Measurements from ENCODE around the gene EAPP. TPM values are rescaled to one million over a fixed set of nuclear protein-coding genes. Genes with fewer than 3 reads are reported as not detected.
"Not testable (repeated sequence)": the region's sequence is repeated elsewhere in the genome, so short reads cannot be mapped to it uniquely, and the experiment has no call there.

The EAPP gene
- total RNA-seq, 1 experiment from 2014 or later: 14.1 TPM

DNA sequence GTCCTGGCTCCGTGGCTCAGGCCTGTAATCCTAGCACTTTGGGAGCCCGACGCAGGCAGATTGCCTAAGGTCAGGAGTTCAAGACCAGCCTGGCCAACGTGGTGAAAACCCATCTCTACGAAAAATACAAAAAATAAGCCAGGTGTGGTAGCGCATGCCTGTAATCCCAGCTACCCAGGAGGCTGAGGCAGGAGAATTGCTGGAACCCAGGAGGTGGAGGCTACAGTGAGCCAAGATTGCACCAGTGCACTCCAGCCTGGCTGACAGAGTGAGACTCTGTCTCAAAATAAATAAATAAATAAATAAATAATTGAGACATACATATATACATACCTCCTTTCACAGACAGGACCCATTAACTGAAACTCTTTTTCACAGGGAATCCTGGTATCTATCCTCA, 1.4 kb downstream of the EAPP start:
- DNase-seq (ENCODE audit: low spot score): not testable (repeated sequence)

DNA sequence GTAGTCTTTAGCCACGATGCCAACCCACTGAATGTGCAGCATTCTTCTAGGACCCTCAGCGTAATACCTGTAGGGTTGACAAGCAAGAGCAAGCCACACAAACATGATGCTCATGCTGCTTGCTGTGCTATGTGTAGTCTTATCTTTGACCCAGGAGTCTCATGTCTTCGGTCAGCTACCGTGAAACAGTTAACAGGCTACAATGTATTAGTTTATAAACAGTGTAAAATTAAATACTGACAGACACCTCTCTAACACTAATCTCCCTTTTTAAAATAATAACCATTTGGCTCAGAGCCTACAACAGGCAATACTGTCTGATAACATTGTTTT, 1.9 kb downstream of the EAPP start:
- no peak for DNase-seq (ENCODE audit: low spot score)

DNA sequence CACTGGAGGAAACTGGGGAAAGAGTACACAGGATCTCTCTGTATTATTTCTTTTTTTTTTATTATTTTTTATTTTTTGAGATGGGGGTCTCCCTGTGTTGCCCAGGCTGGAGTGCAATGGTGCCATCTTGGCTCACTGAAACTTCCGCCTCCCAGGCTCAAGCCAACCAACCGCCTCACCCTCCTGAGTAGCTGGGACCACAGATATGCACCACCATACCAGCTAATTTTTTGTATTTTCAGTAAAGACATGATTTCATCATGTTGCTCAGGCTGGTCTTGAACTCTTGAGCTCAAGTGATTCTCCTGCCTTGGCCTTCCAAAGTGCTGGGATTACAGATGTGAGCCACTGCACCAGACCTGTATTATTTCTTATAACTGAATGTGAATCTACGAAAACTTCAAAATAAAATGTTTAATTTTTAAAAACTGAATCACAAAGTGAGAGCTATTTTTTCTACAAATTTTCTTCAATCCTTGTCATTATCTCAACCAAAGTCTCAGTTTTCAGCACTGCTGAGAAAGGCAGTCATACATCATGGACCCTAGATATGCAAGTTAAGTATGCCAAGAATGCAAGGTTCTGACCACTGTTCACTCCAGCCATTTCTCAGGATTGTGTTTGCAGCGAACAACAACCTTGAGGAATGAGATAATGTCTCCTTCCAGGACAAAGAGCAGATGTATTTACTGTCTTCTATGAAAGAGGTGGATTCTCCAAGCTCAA, 2.4 kb downstream of the EAPP start:
- DNase-seq (ENCODE audit: low spot score): no peak

DNA sequence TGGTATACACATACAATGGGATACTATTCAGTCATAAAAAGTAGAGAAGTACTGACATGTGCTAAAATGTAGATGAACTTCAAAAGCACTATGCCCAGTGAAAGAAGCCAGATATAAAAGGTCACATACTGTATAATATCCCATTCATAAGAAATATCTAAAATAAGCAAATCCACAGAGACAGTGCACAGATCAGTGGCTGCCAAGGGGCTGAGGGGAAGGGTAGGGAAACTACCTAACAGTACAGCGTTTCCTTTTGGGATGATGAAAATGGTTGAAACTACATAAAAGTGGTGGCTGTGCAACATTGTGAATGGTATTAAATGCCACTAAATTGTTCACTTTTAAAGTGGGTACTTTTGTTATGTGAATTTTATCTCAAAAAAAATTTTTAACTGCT, 11.9 kb downstream of the EAPP start:
- no peak for DNase-seq (ENCODE audit: low spot score)

DNA sequence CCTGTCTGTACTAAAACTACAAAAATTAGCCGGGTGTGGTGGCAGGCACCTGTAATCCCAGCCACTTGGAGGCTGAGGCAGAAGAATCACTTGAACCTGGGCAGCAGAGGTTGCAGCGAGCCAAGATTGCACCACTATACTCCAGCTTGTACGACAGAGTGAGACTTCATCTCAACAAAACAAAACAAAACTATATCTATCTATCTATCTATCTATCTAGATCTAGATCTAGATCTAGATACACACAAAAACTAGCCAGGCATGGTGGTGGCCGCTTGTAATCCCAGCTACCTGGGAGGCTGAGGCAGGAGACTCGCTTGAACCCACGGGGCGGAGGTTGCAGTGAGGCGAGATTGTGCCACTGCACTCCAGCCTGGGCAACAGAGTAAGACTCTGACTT, 15.3 kb downstream of the EAPP start:
- not testable (repeated sequence) for DNase-seq (ENCODE audit: low spot score)

DNA sequence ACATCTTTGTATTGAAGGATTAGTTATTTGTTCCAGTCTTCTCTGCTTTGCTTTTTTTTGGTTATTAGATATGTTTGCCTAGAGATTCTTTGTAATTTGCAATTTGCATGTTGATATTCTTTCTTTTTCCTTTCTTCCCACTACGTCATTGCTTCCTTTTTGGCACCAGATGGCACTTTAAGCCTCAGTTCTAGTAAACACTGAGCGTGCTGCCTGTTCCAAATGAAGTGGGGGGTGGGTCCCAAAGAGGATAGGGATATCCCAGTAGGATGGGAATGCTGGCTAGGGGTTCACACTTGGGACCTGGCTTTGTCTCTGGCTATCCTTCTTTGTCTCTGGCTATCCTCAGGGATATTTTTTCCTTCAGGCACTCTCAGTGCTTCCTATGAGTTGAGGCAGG, 17.0 kb downstream of the EAPP start:
- DNase-seq (ENCODE audit: low spot score): no peak

DNA sequence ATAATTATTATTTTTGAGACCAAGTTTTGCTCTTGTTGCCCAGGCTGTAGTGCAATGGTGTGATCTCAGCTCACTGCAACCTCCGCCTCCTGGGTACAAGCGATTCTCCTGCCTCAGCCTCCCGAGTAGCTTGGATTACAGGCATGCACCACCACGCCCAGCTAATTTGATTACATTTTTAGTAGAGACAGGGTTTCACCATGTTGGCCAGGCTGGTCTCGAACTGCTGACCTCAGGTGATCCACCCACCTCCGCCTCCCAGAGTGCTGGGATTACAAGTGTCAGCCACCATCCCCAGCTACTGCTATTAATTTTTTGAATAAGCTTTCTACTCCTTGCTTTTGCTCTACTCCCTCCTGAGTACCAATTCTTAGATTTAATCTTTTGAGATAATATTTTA, 18.4 kb downstream of the EAPP start:
- DNase-seq (ENCODE audit: low spot score): not testable (repeated sequence)

DNA sequence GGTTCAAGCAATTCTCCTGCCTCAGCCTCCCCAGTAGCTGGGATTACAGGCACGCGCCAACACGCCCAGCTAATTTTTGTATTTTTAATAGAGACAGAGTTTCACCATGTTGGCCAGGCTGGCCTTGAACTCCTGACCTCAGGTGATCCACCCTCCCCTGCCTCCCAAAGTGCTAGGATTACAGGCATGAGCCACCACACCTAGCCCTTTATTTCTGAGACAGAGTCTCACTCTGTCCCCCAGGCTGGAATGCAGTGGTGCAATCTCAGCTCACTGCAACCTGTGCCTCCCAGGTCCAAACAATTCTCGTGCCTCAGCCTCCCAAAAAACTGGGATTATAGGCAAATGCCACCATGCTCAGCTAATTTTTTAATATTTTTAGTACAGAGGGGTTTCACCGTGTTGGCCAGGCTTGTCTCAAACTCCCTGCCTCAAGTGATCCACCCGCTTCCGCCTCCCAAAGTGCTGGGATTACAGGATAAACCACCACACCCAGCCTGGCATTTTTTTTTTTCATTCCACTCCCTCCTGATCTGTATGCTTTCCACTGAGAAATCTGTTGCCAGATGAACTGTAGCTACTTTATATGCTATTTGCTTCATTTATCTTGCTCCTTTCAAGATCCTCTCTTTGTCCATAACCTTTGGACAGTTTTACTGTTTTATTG, 19.1 kb downstream of the EAPP start:
- not testable (repeated sequence) for DNase-seq (ENCODE audit: low spot score)

DNA sequence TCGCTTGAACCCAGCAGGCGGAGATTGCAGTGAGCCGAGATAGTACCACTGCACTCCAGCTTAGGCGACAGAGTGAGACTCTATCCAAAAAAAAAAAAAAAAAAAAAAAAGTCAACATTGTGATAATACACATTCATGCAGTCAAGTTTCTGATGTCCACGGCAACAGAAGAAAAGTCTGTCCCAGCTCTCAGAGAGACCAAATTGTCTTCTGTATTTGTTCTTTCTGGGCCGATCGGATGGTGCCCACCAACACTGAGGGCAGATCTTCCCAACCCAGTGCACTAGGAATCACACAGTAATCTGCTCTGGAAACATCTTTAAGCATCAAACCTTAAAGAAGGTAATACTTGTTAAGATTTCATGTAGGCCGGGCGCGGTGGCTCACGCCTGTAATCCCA, 31.6 kb downstream of the EAPP start:
- no peak for DNase-seq (ENCODE audit: low spot score)

DNA sequence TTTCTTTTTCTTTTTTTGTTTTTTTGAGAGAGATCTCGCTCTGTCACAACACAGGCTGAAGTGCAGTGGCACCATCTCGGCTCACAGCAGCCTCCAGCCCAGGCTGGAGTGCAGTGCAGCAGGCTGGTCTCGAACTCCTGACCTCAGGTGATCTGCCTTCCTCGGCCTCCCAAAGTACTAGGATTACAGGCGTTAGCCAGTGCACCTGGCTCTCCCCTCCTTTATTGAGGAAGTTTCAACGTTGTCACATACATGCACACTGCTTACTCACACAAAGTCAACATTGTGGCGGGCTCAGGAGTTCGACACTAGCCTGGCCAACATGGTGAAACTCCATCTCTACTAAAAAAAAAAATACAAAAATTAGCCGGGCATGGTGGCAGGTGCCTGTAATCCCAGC, 32.0 kb downstream of the EAPP start:
- DNase-seq (ENCODE audit: low spot score): no peak

DNA sequence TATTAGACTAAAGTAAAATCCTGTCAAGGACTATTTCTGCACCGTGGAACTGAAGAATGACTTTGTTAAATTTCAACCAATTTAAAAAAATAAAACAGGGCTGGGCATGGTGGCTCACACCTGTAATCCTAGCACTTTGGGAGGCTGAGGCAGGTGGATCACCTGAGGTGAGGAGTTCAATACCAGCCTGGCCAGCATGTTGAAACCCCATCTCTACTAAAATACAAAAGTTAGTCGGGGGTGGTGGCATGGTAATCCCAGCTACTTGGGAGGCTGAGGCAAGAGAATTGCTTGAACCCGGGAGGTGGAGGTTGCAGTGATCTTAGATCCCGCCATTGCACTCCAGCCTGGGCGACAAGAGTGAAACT, 34.4 kb downstream of the EAPP start:
- DNase-seq (ENCODE audit: low spot score): not testable (repeated sequence)

DNA sequence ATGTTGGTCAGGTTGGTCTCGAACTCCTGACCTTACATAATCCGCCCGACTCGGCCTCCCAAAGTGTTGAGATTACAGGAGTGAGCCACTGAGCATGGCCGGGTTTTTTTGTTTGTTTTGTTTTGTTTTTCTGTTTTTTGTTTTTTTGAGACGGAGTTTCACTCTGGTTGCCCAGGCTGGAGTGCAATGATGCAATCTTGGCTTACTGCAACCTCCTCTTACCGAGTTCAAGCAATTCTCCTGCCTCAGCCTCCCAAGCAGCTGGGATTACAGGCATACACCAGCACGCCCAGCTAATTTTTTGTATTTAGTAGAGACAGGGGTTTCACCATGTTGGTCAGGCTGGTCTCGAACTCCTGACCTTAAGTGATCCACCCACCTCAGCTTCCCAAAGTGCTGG, 35.5 kb downstream of the EAPP start:
- DNase-seq (ENCODE audit: low spot score): not testable (repeated sequence)

DNA sequence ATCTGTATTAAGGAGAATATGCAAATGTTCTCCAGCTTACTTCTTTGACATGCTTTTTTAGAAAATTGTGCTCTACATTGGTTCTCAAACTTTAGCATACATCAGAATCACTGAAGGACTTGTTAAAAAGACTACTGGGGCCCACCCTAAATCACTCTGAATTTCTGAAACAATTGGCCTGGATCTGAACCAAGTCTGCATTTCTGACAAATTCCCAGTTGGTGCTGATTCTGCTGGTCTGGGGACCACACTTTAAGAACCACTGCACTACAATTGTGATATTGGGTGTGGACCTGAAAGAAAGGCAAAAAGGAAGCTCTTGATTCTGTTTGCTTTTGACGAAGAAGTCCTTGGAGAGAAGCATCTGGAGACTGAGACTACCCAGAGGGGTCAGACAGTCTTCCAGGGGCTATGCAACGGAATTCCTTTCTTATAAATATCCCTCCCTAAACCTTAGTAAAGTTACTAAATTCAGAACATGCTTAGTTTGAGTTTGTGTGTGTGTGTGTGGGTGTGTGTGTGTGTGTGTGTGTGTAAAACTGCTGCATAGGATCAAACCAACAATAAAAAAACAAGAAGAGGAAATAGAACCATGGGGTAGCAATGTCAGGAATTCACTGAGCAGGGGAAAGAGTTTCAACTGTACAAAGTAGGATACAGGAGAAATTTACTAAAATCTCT, 36.8 kb downstream of the EAPP start:
- DNase-seq (ENCODE audit: low spot score): no peak

DNA sequence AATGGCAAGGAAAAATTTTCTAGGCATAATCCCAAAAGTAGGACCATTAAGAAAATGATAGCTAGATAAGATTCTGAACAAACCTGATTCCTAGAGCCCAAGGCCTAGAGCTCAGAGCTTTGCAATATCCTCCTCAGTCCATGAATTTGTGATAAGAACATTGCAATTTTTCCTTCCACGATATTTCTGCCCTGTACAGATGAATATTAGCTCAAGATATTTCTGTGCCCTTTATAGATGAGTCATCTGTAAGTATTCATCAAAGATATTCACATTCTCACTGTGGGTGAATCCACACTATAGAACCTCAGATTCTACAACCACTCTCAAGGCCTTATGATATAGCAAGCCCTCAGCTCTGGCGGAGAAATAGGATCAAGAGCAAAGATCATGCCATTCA, 37.5 kb downstream of the EAPP start:
- no peak for DNase-seq (ENCODE audit: low spot score)

DNA sequence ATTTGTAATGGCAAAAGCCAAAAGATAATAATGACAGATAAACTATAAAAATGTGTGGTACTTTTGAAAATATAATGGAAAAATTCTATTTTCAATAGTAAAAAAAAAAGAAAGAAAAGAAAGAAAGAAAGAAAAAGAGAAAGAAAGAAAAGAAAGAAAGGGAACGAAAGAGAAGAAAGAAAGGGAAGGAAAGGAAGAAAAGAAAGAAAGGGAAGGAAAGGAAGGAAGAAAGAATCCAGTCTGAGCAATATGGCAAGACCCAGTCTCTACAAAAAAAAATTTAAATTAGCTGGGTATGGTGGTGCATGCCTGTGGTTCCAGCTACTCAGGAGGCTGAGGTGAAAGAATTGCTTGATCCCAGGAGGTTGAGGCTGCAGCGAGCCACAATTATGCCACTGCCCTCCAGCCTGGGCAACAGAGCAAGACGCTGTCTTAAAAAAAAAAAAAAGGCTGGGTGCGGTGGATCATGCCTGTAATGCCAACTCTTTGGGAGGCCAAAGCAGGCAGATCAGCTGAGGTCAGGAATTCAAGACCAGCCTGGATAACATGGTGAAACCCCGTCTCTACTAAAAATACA, 38.4 kb downstream of the EAPP start:
- DNase-seq (ENCODE audit: low spot score): no peak

DNA sequence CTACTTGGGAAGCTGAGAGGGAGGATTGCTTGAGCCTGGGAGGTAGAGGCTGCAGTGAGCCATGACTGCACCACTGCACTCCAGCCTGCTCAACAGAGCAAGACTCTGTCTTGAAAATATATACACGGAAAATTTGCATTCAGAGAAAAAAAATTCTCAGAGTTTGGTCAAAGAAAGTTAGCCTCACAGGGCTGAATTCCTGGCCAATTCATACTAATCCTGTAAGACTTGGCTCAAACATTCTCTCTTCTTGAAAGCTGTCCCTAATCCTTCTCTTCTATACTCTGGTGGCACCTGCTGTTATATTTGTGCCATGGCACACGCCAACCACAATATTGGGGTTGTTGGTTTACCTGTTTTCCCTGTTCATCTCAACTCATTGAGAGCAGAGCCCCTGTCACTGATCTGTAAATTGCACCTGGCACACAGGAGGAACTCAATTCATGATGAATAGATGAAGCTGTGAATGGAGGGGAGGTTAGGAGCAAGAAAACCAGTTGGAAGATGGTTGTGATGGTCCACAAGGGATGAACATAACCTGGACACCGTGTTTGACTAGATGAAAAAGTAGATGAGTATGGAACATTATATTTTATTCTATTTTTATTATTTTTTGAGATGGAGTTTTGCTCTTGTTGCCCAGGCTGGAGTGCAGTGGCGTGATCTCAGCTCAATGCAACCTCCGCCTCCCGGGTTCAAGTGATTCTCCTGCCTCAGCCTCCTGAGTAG, 40.7 kb downstream of the EAPP start:
- peak; percentile 62 for DNase-seq (ENCODE audit: low spot score)

DNA sequence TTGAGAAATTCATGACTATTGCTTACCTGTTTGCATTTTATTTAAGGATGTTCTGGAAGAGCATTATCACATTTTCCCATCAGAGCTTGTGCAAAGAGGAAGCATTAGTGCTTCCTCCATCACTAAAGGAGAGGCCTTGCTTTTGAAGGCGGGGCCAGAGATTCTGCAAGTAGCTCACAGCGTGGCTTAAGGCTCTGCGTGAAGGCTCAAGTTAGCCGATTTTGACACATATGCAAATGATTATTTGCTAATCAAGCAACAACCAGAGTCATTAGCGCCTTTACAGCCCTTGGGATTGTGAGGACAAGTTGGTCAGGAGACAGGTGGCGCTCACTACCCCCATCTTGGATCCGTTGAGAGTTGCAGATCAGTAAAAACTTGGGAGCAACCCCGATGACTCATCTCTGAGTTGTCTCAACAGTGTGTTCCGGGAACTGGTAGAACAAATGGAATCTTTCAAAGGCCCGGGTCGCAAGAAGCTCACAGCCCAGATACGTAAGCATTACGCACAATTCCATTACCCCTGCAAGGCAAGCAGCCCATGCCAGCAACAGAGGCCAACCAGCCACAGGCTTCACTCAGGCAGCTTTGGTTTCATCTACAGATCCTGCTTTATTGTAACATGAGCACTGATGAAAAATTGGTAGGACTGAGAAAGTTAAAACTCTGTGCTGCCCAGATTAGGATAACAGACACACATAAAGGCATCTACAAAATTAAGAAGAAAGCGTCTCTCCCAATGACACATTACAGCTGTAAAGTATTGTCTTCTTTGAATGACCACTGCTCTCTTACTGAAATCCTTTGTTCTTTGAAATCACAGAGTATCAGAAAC, 42.6 kb downstream of the EAPP start:
- peak; percentile 81 for DNase-seq (ENCODE audit: low spot score)

DNA sequence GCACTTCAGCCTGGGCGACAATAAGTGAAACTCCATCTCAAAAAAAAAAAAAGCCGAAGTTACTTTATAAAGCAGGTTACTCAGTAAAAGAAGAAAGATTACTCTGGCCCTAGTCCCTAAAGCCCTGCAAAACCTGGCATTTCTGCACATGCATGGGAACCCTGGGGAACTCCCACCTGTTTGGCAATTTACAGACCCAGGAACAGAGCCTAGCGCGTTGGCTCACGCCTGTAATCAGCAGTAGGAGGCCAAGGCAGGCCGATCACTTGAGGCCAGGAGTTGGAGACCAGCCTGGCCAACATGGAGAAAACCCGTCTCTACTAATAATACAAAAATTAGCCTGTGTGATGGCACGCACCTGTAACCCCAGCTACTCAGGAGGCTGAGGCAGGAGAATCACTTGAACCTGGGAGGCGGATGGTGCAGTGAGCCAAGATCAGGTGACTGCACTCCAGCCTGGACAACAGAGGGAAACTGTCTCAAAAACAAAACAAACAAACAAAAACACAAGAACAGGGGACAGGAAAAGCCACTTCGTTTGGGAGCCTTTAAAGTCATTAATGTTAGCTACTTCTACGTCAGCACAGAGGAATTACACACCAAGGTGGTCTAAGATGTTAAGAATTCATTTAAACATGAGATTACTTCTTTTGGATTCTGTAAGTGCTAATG, 43.4 kb downstream of the EAPP start:
- DNase-seq (ENCODE audit: low spot score): no peak

DNA sequence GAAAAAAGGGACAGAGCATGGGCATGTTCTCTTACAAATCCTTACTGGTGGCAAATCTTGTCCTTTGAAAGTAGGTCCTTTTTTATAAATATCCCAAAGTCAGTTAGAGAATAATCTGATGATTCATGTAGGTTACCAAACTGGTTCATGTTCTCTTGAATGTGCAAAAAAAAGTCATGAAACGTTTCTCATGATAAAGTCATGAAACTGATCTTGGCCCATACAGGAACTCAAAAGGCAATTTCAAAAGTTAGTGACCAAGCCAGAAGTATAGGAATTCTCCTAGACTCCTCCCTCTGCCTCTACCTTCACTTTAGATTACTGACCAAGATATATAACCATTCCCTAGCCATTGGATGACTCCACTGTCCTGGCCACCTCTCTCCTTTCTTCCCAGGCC, 50.2 kb downstream of the EAPP start:
- no peak for DNase-seq (ENCODE audit: low spot score)

DNA sequence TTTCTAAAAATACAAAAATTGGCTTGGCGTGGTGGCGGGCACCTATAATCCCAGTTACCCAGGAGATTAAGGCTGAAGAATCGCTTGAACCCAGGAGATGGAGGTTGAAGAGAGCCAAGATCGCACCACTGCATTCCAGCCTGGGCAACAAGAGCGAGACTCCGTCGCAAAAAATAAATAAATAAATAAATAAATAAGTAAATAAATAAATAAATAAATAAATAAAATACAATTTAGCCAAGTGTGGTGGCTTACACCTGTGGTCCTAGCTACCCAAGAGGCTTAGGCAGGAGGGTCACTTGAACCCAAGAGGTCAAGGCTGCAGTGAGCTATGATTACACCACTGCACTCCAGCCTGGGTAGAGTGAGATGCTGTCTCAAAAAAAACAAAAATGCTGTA, 51.0 kb downstream of the EAPP start:
- DNase-seq (ENCODE audit: low spot score): no peak

DNA sequence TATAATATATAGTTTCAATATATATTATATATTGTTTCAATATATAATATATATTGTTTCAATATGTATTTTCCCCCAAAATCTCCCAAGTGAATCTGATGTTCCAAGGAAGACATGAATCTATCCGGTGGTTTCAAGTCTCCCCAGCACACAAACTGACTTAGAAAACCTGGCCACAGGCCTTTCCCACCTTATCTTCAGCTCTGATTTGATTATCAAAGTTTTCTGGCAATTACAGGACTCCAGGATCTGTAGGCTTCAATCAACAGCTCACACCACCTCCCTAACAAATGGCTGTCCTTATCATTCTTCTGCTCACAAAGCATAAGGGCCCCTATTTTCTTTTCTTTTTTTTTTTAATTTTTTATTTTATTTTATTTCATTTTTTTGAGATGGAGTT, 54.8 kb downstream of the EAPP start:
- no peak for DNase-seq (ENCODE audit: low spot score)
